Measurements from ENCODE around the gene ITGB8.

DNA sequence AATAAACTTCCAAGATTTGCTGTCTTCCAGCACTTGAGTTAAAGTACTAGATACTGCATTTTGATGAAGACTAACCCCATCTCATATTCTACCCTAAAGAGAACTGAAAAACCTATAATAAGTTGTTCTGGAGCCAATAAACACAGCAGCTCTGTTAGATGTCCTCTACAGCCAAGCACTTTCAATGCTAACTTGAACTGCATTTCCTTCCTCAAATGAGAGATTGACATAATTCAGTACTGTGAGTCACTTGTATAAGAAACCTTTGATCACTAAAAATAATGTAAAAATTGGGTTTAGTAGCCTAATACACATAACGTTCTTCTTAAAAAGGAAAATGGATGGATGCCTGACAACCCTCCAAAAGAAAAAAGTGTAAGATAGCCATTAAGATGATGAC lies 81.3 kb downstream of the ITGB8 start:
- TF ChIP-seq CTCF (conservative IDR thresholded peaks at IDR 0.05; ENCODE audit: low read depth, low read length) (no peak), EZH2 (IDR thresholded peaks at IDR 0.05; ENCODE audit: low read length, unreplicated experiment) (no peak)
